Bronchial smooth muscle cell (primary cell): ENCODE measurements around the gene PEX26. TPM values are rescaled to one million over a fixed set of nuclear protein-coding genes. Genes with fewer than 3 reads are reported as not detected.

Experiments
- total RNA-seq: library from RNA; depleted of rRNA; stranded (reverse); fragments of >200 nt; gene quantifications from 2 replicates; pipeline ENCODE4 v1.2.1, GENCODE V29; 2014

The PEX26 gene
- total RNA-seq = 8.7 and 9.8 TPM in 2 replicates

GRCh38 chr22:18077639-18078328 is at the start of gene PEX26:
PEX26 (plus strand) TSS chr22:18077990; CDS start chr22:18078377, 387 bp downstream.

GRCh38 chr22:18110194-18110953 is 32.6 kb downstream of the PEX26 start, which contains the start of gene TUBA8:
TUBA8 (plus strand) TSS chr22:18110809; CDS start chr22:18110866, 57 bp downstream.

Other genes starting within 250 kb of the PEX26 start
- gene MICAL3, start 53.4 kb upstream of the PEX26 start, total RNA-seq = 9.0 and 19.0 TPM in 2 replicates
- 0.60 and 0.63 TPM in 2 replicates for gene TUBA8, start 32.8 kb downstream of the PEX26 start, total RNA-seq
- 4.8 and 5.5 TPM in 2 replicates for gene USP18, start 72.2 kb downstream of the PEX26 start, total RNA-seq